Dendritic cell treated with granulocyte-macrophage colony-stimulating factor and Interleukin-4, amounts not matched to agents 40 ng/mL and 50 ng/mL, for 4 days (primary cell): ENCODE measurements around the gene ARRB1.
A peak's percentile ranks its signal among the peaks of the same experiment; 100 is the strongest.

Experiments used
- H3K27ac Mint-ChIP-seq: one replicate; pipeline ENCODE4 v1.8.0; 2022; ENCODE audit warnings: mild to moderate bottlenecking, mixed read lengths
- H3K27me3 Mint-ChIP-seq: one replicate; pipeline ENCODE4 v1.8.0; 2022; ENCODE audit warnings: mild to moderate bottlenecking, mixed read lengths
- H3K36me3 Mint-ChIP-seq: one replicate; pipeline ENCODE4 v1.8.0; 2022; ENCODE audit warnings: low read depth, mixed read lengths
- H3K4me1 Mint-ChIP-seq: one replicate; pipeline ENCODE4 v1.8.0; 2022; ENCODE audit warnings: low read depth, mixed read lengths
- H3K4me3 Mint-ChIP-seq: one replicate; pipeline ENCODE4 v1.8.0; 2022; ENCODE audit warnings: mild to moderate bottlenecking, moderate library complexity, mixed read lengths
- H3K9me3 Mint-ChIP-seq: one replicate; pipeline ENCODE4 v1.8.0; 2022; ENCODE audit warnings: mixed read lengths
- intact Hi-C: fragments of 100-400 bp; cut with micrococcal nuclease; formaldehyde crosslinking; loops from one replicate; pipeline ENCODE4 v1.15.0; 2022

ARRB1 gene

DNA sequence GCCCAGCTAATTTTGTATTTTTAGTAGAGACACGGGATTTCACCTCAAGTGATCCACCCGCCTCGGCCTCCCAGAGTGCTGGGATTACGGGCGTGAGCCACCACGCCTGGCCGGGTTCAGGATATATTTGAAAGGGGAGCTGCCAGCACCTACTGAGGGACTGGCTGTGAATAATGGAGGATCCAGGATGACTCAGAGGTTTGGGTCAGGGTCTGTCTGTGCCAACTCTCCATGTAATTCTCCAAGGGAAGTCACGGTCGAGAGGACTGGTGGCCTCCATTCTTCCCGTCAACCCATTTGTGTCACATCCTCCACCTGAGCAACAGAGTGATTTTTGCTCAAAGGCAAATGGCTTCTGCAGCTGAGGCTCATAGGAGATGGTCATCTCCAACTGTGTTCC lies 3.6 kb upstream of the ARRB1 start:
- H3K27ac Mint-ChIP-seq, result peak overlapping the region; percentile 10
- H3K36me3 Mint-ChIP-seq, result peaks cover 20% of the 10 kb centered on the region
- peaks cover 3% of the 10 kb centered on the region for H3K27me3 Mint-ChIP-seq
- no peak overlapping the region for H3K4me3 Mint-ChIP-seq
- intact Hi-C loops, result no loop called here
- H3K4me1 Mint-ChIP-seq, result peaks cover 48% of the 10 kb centered on the region
- H3K9me3 Mint-ChIP-seq, result no peaks in the 10 kb centered on the region

DNA sequence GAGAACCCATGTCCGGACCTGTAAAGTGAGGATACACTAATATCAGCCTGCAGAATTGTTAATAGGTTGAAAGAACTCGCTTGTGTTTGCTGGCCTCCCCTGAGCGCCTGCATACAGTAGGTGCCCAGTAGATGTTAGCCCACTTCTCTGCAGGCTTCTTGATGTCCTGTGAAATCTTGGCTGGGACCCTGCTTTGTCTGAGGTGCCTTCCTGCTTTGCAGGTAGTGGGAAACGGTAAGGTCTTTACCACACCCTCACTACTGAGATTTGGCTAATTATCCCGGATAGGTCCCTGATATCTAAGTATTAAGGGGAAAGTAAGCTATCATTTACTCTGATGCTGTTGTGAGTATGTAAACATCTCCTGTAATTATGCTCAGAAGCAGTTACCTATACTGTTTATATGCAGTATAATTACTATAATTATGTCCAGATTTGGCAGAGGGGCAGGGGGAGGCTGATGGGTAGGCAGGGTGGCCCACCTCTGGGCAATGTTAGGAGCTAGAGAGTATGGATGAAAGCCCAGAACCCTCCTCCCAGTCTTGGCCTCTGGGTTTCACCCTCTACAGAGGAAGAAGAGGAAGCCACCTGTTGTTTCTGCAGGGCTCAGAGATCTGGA lies 1.2 kb upstream of the ARRB1 start:
- peaks cover 71% of the 10 kb centered on the region for H3K4me1 Mint-ChIP-seq
- peak overlapping the region; percentile 94 for H3K4me3 Mint-ChIP-seq
- H3K27me3 Mint-ChIP-seq, result peaks cover 3% of the 10 kb centered on the region
- peak overlapping the region; percentile 87 for H3K27ac Mint-ChIP-seq
- intact Hi-C loops, result loop anchor here (2.0 kb wide), 1 partner anchor 14 kb away; no protein-coding TSS in a partner anchor
- H3K36me3 Mint-ChIP-seq, result peaks cover 44% of the 10 kb centered on the region
- no peaks in the 10 kb centered on the region for H3K9me3 Mint-ChIP-seq

DNA sequence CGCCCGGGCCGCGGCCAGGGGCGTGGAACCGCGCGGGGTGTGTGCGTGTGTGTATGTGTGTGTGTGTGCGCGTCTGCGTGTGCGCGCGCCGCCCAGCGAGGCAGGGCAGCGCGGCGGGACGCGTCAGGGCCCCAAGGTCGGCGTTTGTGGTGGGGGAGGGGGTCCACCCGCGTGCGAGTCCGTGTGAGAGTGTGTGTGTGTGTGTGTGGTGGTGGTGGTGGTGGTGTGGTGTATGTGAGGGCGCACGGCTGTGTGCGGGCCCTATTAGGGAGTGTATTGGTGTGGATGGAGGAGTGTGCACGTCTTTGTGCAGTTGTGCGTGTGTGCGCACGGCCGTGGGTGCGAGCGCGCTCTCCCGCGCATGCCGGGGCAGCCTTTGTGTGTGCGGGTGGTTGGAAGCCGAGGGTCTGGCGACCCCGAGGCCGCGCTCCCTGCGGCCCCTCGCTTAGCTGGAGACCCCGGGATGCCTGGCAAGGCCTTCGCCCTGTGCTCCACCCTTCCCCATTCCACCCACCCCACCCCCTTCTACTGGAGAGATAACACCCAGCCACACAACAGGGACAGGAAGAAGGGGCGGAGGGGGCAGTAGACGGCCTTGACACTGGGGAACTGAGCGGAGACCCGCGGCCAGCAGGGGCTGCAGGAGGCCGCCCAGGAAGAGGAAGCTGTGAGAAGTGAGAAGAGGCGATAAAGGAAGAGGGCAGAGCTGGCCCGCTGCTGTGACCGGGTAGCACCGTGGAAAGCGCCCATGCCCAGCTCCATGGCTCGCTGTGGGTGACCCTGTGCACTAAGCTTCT lies 528 bp upstream of the ARRB1 start:
- Mint-ChIP-seq H3K36me3 (peaks cover 51% of the 10 kb centered on the region), H3K27ac (peak overlapping the region; percentile 87), H3K4me1 (peaks cover 78% of the 10 kb centered on the region), H3K9me3 (no peaks in the 10 kb centered on the region), H3K27me3 (peaks cover 3% of the 10 kb centered on the region), H3K4me3 (peak overlapping the region; percentile 94)
- intact Hi-C loops, result loop anchor here (2.0 kb wide), 2 partner anchors 15 kb away; no protein-coding TSS in a partner anchor

DNA sequence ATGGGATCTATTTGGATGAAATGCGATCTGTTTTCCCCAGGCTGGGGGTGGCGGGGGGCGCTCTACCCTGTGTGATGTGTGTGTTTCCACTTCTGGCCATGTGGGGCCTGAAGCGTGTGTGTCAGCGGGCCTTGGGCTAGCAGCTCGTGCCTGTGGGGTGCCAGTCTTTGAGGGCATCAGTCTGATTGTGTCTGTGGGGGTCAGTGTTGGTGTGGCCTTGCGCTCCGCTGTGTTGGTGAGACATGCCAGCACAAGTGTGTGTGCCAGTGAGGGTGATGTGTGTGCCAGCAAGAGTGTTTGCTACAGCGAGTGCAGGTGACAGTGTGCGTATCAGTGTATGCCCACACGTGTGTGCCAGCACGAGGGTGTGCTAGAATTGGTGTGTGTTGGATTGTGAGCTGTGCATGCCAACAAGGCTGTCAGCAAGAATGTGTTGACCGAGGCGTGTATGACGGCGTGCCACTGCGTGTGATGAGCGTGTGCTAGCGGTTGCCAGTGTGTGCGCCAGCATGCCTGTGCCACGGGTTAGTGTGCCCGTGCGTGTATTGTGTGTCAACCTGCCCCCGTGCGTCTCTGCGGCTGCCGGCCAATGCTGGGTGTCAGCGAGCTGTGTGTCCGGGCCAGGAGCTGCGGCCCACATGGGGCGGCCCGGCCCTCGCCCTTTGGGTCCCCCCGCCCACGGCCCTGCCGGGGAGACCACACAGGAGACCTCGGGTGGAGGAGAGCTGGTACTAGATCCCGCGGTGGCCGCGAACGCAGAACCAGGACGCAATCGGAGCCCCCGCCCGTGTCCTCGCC lies 519 bp downstream of the ARRB1 start:
- H3K4me3 Mint-ChIP-seq, result peak overlapping the region; percentile 94
- intact Hi-C loops, result loop anchor here (2.0 kb wide), 1 partner anchor 14 kb away; no protein-coding TSS in a partner anchor
- peaks cover 79% of the 10 kb centered on the region for H3K4me1 Mint-ChIP-seq
- peak overlapping the region; percentile 87 for H3K27ac Mint-ChIP-seq
- H3K27me3 Mint-ChIP-seq, result no peaks in the 10 kb centered on the region
- peaks cover 61% of the 10 kb centered on the region for H3K36me3 Mint-ChIP-seq
- H3K9me3 Mint-ChIP-seq, result no peaks in the 10 kb centered on the region

DNA sequence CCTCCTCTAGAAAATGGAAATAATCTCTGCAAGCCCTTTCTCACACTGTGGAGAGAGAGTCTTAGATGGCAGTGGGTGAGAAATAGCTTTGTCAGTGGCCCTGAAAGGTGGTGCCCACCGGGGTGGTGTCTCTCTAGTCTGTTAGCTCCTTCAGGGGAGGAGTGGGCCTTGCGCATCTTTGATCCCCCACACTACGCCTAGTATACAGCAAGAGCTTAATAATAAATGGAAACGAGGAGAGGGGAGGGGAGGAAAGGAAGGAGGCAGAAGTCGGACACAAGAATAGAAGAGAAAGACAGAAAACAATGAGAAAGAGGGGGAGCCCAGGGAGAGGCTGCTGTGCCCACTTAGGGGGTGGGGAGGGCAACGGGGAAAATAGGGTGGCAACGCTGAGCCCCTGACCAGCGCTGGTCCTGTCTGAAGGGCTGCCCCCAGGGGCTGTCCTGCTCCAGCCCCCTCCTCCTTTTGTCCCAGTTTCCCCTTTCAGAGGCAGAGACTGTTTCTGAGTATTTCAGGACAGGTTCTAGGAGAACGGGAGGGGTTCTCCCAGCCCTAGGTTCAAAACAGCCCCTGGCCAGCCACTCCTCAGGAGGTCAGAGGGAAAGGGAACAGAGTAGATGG lies 1.2 kb downstream of the ARRB1 start:
- Mint-ChIP-seq H3K9me3 (no peaks in the 10 kb centered on the region), H3K36me3 (peaks cover 68% of the 10 kb centered on the region), H3K4me1 (peaks cover 79% of the 10 kb centered on the region), H3K4me3 (peak overlapping the region; percentile 94), H3K27me3 (no peaks in the 10 kb centered on the region), H3K27ac (peak overlapping the region; percentile 87)
- intact Hi-C loops, result loop anchor here (2.0 kb wide), 1 partner anchor 13 kb away; no protein-coding TSS in a partner anchor

DNA sequence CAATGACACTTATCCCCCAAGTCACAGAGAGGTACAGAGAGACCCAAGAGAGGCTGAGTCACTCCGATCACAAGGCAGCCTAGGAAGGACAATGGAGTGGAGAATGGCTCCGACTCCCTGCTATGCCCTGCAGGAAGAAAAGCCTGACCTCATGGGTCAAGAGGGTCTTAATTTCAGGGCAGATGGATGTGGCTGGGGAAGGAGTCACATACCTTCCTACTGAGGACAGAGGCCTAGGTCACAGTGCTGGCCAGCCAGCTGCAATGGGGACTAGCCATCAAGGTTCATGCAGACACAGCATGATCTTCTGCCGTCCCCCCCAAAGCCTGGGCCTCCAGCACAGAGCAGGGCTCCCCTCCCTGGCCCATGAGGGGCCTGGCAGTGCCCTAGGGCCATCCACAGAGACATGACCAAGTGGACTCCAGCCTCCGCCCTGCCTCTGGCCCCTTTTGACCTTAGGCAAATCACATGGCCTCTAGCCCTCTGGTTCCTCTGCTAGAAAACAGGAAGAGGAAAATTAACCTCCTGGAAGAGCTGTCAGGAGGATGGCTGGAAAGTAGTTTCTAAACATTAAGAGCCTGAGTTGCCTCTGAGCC lies 1.8 kb downstream of the ARRB1 start:
- Mint-ChIP-seq H3K4me1 (peaks cover 80% of the 10 kb centered on the region), H3K9me3 (no peaks in the 10 kb centered on the region), H3K27me3 (no peaks in the 10 kb centered on the region), H3K36me3 (peaks cover 74% of the 10 kb centered on the region), H3K27ac (peak overlapping the region; percentile 87), H3K4me3 (peak overlapping the region; percentile 94)
- intact Hi-C loops, result loop anchor here (2.0 to 10.0 kb wide), 2 partner anchors 13 to 65 kb away; no protein-coding TSS in a partner anchor

DNA sequence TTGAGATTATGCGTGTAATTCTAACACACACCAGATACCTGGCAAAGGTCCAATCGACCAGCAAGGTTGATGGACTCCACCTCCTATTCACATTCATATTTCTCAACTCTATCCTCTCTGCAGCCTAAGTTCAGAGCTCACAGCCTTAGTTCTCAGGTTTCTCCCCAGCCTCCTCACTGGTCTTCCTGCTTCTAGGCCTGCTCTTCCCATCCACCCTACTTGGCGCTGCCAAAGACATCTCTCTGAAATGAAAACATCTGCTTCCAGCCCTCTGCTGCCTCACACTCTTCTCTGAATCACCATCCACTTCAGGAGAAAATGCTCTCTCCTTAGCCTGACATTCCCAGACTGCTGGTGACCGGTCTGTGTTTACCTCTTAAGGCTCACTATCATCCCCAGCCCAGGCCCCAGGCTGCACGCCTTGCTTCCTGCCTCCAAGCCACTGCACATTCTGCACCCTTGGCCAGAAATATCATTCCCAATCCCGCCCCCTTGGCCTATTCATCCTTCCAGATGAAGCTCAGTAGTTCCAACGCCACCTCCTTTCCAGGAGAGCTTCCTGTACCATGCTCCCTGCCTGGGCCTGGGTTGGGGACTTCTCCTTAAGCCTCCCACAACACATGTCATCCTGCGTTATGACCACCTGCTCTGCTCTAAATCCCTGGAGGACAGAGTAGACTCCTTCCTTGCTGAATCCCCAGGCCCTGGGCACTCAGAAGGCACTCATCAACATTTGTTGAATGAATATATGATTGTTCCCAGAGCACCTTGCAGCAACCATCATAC lies 3.5 kb downstream of the ARRB1 start:
- Mint-ChIP-seq H3K9me3 (no peaks in the 10 kb centered on the region), H3K4me3 (peak overlapping the region; percentile 94), H3K27me3 (no peaks in the 10 kb centered on the region), H3K36me3 (peaks cover 89% of the 10 kb centered on the region), H3K4me1 (peaks cover 88% of the 10 kb centered on the region), H3K27ac (peak overlapping the region; percentile 87)
- intact Hi-C loops, result loop anchor here (10.0 kb wide), 1 partner anchor 63 kb away; no protein-coding TSS in a partner anchor

DNA sequence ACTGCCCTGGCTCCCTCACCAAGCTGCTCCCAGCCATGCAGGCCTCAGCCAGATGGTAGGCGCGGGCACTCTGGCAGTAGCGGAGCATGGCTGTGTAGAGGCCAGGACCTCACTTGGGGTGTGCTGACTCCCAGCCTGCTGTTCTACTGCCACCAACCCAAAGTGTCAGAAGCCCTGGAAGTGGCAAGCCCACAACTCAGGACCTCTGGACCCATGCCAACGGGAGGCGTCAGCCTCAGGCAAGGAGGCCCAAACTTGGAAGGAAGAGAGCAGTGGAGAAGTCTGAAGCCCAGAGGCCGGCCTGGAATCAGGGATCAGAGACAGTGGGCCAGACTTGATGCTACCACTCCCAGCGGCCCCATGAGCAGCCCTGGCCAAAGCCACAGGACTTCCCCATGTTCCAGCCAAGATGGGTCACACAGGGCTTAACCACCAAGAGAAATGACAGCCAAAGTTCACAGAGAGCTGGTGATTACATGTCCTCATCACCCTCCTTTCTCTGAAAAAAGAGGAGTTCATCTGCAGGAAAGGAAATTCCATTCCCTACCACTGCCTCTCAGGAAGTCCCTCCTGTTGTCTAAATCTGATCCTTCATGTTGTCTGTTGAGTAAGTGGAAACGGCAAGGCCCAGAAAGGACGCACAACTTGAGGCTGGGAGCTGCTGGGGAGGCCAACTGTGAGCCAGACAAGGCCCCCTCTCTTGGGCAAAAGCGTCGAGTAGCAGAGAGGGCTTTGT lies 4.4 kb downstream of the ARRB1 start:
- H3K27me3 Mint-ChIP-seq, result no peaks in the 10 kb centered on the region
- peak overlapping the region; percentile 81 for H3K27ac Mint-ChIP-seq
- peak overlapping the region; percentile 64 for H3K4me3 Mint-ChIP-seq
- intact Hi-C loops, result loop anchor here (10.0 kb wide), 1 partner anchor 62 kb away; no protein-coding TSS in a partner anchor
- H3K4me1 Mint-ChIP-seq, result peaks cover 90% of the 10 kb centered on the region
- H3K36me3 Mint-ChIP-seq, result peaks cover 98% of the 10 kb centered on the region
- no peaks in the 10 kb centered on the region for H3K9me3 Mint-ChIP-seq

DNA sequence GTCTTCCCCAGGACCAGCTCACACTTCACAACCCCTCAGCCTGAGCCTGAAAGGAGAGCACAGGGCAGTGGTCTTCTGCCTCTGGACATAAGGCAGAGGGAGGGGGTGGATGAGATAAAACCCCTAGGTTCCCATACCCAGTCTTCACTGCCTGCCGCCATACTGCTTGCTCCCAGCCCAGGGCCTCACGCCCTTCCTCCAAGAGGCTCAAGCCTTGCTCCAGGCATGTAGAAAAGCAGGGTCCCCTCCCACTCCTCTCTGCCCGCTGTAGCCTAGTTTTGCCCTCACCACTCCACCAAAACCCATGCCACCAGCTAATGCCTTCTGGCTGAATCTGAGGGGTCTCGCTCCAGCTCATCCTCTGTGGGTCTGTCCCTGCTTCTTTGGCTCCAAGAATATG lies 5.2 kb downstream of the ARRB1 start:
- peaks cover 97% of the 10 kb centered on the region for H3K4me1 Mint-ChIP-seq
- H3K27me3 Mint-ChIP-seq, result no peaks in the 10 kb centered on the region
- no peaks in the 10 kb centered on the region for H3K9me3 Mint-ChIP-seq
- intact Hi-C loops, result loop anchor here (10.0 kb wide), 1 partner anchor 61 kb away; no protein-coding TSS in a partner anchor
- H3K36me3 Mint-ChIP-seq, result peaks cover 94% of the 10 kb centered on the region
- peak overlapping the region; percentile 81 for H3K27ac Mint-ChIP-seq
- peak overlapping the region; percentile 64 for H3K4me3 Mint-ChIP-seq

DNA sequence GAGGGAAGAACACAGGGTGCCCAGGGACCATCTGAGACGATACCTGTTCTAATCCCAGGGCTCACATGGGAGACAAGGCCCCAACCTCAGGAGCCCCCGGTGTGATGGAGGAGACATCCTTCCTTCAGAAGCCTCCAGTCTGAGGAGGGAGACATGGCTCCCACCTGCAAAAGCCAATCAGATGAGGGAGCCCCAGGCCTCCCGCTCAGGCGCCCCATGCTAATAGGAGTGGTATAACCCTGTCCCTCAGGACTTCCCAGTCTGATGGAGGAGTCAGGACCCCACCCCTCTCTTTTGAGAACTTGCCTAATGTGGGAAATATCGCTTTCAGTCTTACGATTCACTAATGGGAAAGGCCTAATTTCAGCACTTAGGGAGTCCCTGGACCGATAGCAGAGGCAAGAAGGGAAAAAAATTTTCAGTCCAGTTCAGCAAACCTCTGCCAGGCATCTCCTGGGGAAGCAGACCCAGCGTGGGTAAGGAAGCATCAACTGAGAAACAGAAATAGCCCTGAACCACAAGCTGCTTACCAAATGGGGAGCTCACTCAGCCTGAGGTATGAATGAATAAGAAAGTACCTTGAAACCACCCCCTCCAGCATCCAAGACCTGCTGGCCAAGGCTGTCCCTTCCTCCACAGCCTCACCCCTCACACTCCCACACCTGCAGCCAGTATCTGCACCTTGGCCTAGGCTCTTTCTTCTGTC lies 5.9 kb downstream of the ARRB1 start:
- Mint-ChIP-seq H3K9me3 (no peaks in the 10 kb centered on the region), H3K4me3 (peak overlapping the region; percentile 54), H3K4me1 (peaks cover 100% of the 10 kb centered on the region), H3K27ac (peak overlapping the region; percentile 81), H3K27me3 (no peaks in the 10 kb centered on the region), H3K36me3 (peaks cover 87% of the 10 kb centered on the region)
- intact Hi-C loops, result loop anchor here (10.0 kb wide), 1 partner anchor 61 kb away; no protein-coding TSS in a partner anchor

DNA sequence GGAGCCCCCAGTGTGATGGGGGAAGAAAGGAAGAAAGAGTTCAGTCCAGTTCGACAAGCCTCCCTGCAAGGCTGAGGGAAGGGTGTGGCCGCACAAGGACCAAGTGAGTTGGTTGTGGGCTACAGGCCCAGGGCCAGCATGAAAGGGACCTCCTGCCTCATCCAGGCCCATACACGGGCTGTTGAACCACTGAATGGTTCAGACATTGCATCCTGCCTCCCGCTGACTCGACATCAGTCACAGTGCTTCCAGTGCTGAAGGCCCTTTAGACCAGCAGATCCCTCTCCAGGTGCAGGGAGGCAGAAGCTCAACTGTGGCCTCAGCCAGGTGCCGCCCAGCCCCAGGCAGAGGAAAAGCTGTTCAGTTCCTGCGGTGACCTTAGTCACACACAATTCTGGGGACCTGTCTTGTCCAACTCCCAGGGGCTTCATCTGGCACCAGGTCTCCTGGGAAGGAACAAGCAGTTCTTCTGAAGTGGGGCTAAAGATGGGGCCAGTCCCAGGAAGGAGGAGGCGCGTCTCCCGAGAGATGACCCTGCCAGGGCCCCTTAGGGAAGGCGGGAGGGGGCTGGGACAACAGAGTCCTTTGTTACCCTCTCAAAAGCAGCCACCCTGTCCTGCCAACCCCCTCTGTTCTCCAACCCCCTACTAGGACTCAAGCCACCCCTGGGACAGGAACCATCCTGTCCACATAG lies 6.6 kb downstream of the ARRB1 start:
- Mint-ChIP-seq H3K4me3 (peak overlapping the region; percentile 25), H3K9me3 (no peaks in the 10 kb centered on the region), H3K27me3 (no peaks in the 10 kb centered on the region), H3K4me1 (peaks cover 100% of the 10 kb centered on the region), H3K27ac (peak overlapping the region; percentile 81), H3K36me3 (peaks cover 86% of the 10 kb centered on the region)
- intact Hi-C loops, result loop anchor here (5.0 to 10.0 kb wide), 2 partner anchors 37 to 60 kb away; no protein-coding TSS in a partner anchor
